ENCODE measurements around the gene SCRT2.

The SCRT2 gene

GRCh38 chr20:669573-669972 lies 6.0 kb downstream of the SCRT2 start:
- no peak for DNase-seq

GRCh38 chr20:668638-669037 lies 7.0 kb downstream of the SCRT2 start:
- DNase-seq = no peak

GRCh38 chr20:668050-668449 lies 7.6 kb downstream of the SCRT2 start:
- DNase-seq = no peak

- DNase-seq = peak; percentile 66
Observed at GRCh38 chr20:667351-668034, 8.1 kb downstream of the SCRT2 start.

GRCh38 chr20:666877-667276 lies 8.7 kb downstream of the SCRT2 start:
- no peak for DNase-seq

GRCh38 chr20:665276-665675 lies 10.3 kb downstream of the SCRT2 start:
- DNase-seq = no peak

- no peak for DNase-seq
Observed at GRCh38 chr20:664576-664975, 11.0 kb downstream of the SCRT2 start.

- DNase-seq = no peak
Observed at GRCh38 chr20:664151-664550, 11.5 kb downstream of the SCRT2 start.

GRCh38 chr20:663315-664090 lies 12.1 kb downstream of the SCRT2 start:
- DNase-seq = no peak

- no peak for DNase-seq
Observed at GRCh38 chr20:662277-663192, 13.1 kb downstream of the SCRT2 start.

- no peak for DNase-seq
Observed at GRCh38 chr20:661474-662270, 13.9 kb downstream of the SCRT2 start.

GRCh38 chr20:658731-659291 lies 16.8 kb downstream of the SCRT2 start:
- no peak for DNase-seq

- DNase-seq = no peak
Observed at GRCh38 chr20:658202-658601, 17.4 kb downstream of the SCRT2 start.

- no peak for DNase-seq
Observed at GRCh38 chr20:655726-656624, 19.6 kb downstream of the SCRT2 start.

GRCh38 chr20:654417-654750 lies 21.2 kb downstream of the SCRT2 start:
- DNase-seq = no peak

GRCh38 chr20:653590-654416 lies 21.8 kb downstream of the SCRT2 start:
- DNase-seq = no peak

- peak; percentile 86 for DNase-seq
Observed at GRCh38 chr20:653110-653589, 22.5 kb downstream of the SCRT2 start, which contains the start of gene SRXN1. SRXN1 (minus strand) TSS chr20:653200; CDS start chr20:653185, 15 bp downstream.

- DNase-seq = no peak
Observed at GRCh38 chr20:652615-653109, 22.9 kb downstream of the SCRT2 start.

GRCh38 chr20:651713-652614 lies 23.6 kb downstream of the SCRT2 start:
- DNase-seq = no peak
